GM10266 (cell line): ENCODE data around the gene WNT2B.

Source experiments
- DNase-seq: peaks from one replicate; pipeline ENCODE4 v3.0.0; 2012; ENCODE audit errors: extremely low spot score
- TF ChIP-seq, protein P1 (sequence below): IDR thresholded peaks from 2 replicates; pipeline ENCODE4 v1.5.1; 2012; ENCODE audit warnings: mild to moderate bottlenecking, low read depth; ENCODE audit not compliant: control insufficient read depth, insufficient read depth; ENCODE audit errors: missing control alignments

Gene WNT2B

DNA sequence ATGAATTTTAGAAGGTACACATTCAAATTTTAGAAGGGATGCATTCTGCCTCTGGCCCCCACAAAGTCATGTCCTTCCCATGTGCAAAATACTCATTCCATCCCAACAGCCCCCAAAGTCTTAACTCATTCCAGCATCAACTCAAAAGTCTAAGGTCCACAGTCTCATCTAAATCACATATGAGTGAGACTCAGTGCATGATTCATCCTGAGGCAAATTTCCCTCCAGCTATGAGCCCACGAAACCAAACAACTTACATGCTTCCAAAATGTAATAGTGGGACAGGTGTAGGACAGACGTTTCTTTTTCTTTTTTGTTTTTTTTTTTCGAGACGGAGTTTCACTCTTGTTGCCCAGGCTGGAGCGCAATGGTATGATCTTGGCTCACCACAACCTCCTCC, 12.5 kb upstream of the WNT2B start:
- TF ChIP-seq, protein P1, sequence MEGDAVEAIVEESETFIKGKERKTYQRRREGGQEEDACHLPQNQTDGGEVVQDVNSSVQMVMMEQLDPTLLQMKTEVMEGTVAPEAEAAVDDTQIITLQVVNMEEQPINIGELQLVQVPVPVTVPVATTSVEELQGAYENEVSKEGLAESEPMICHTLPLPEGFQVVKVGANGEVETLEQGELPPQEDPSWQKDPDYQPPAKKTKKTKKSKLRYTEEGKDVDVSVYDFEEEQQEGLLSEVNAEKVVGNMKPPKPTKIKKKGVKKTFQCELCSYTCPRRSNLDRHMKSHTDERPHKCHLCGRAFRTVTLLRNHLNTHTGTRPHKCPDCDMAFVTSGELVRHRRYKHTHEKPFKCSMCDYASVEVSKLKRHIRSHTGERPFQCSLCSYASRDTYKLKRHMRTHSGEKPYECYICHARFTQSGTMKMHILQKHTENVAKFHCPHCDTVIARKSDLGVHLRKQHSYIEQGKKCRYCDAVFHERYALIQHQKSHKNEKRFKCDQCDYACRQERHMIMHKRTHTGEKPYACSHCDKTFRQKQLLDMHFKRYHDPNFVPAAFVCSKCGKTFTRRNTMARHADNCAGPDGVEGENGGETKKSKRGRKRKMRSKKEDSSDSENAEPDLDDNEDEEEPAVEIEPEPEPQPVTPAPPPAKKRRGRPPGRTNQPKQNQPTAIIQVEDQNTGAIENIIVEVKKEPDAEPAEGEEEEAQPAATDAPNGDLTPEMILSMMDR, result no peak
- no peak for DNase-seq

DNA sequence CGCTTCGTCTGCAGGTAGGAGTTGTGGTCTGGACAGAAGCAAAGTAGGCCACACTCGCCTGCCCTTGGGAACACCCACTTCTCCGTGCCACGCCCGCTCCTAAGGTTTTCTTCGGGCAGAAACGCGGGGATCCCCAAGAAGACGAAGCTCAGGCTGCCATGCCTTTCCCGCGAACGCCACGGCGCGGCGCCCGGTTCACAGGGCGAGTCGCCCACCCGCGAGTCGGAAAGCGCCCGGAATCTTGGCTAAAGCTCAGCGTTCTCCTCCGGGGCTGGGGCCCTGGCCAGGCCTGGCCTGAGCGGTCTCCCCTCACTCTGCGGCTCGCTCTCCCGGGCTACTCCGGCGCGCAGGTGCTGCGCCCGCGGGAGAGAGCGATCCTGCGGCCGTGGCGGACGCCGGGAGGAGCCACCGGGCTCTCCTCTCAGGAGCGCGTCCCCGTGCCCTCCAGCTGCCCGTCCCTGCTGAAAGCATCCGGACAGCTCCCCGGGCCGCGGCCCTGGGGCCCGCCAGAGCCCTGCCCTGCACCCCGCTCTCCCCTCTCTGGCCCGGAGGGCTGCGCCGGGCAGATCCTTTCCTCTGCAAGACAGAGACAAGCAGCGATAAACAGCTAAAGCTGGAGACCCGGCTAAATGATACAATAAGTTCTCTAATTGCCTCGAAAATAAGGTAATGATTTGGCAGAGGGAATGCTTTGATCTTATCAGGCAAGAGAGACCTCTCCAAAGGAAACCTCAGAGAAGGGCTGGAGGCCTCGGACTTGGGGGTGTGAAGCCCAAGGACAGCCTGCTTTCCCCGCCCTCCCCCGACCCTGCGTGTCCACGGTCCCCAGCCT, 6.7 kb upstream of the WNT2B start:
- peak; percentile 68 for DNase-seq
- TF ChIP-seq, protein P1, result peak; percentile 83

DNA sequence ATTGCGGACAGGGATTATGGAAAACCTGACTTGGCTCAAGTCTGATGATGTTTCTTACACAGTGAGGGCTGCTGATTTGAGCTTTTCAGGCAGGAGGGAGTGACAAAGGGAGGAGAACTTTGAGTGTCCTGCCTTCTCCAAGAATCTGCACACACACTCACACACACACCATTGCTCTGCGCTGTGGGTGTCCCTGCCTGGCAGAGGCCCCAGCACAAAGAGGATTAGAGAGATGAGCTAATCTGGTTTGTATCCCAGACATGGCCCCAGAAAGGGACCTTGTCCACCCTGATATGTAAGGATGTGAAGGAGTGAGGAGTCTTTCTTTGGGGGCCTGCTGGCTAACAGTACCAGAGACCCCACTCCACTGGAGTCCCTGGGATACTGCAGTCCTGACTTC, 5.9 kb upstream of the WNT2B start:
- DNase-seq, result no peak
- TF ChIP-seq, protein P1, result no peak

DNA sequence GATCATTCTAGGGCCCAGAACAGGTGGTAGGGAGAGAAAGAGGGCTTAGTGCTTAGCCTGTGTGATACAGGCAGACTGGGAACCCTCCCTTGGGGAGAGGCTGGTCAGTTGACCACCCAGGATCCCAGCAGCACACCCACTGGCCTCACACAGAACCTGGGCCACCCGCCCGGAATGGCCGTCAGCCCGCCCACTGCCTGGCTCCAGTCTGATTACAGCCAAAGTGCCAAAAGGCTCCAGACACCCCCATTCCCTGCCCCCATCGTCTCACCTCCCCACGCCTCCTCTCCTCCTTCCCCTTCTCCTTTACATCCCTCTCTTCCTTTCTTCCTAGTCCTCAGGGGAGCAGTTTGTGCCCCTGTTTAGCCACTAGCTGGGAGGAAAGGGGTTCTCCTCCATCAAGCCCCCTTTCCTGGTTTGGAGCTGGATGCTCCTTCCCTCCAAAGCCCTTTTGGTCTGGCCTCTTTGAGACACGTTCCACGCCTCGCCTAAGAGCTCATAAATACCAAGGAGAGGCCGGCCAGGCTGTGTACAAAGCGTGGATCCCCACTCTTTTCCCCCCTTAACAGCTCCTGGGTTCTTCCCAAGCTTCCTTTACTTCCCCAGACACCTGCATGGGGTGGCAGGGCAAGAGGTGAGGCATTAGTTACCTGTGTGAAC, 4.6 kb upstream of the WNT2B start:
- TF ChIP-seq, protein P1, result no peak

DNA sequence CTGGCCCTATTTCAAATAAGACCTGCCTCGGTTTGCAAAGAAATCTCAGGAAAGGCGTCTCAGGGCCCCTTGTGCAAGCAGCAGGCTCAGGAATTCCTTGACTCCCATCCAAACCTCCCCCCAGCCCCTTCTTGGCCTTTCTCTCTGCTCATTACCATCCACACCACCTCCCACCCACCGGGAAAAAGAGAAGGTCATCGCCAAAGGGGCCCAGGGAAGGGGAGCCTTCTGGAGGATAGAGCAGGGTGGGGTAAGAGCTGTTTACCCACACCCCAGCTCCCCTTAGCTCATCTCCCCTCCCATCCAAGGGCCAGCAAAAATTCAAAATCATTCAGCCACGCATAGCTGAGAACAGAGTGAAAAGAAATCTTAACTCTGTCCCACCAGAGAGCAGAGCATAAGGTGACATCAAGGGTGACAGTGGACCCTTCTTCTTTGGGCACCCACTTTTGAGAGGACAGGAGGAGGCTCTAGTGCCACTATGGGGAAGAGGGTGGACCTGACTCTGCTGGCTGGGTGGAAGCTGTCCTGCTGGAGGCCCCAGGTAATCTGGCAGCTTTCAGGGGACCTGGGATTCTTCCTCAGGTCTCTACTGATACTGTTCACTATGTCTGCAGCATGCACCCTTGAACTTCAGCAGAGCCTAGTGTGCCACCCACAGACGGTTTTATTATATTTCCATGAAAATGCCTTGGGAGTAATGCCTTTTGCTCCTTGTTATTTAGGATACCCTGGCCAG, 3.9 kb upstream of the WNT2B start:
- DNase-seq, result no peak
- TF ChIP-seq, protein P1, result no peak

More for the DNA sequence above, 4.6 kb upstream of the WNT2B start:
- DNase-seq, result no peak

DNA sequence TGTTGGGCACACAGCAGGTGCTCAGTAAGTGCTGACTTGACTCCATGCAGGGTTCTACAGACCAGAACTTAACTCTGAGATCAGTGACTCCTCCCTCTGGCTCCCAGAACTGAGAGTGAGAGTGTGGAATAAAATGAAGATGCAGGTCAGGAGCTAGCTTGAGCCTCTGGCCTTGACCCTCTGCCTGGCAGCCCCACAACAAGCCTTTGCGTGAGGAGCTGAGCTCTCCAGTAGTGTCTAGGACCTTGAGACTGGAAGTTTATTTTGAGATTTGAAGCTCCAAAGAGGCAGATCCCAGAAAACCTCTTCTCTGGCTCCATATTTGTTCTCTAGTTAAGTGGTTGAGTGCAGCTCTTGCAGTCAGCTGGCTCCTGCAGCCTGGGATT, 3.4 kb upstream of the WNT2B start:
- TF ChIP-seq, protein P1, result no peak

More for the DNA sequence above, 3.4 kb upstream of the WNT2B start:
- DNase-seq, result no peak
